Spinal cord (tissue), 10 donors: Measurements from ENCODE around the gene MED15. TPM values are rescaled to one million over a fixed set of nuclear protein-coding genes. Genes with fewer than 3 reads are reported as not detected.

Experiments used
- DNase-seq, 6 donors: peaks; one replicate each; pipeline versions ENCODE4 v3.0.0 to v3.0.0-alpha.2; 2013 to 2015; ENCODE audit warnings: low spot score in 6 of 6, low read depth in 4 of 6
- H3K27ac ChIP-seq: one replicate; pipeline ENCODE4 v1.5.1; 2013; ENCODE audit warnings: low read depth, low read length, control low read depth
- H3K27me3 ChIP-seq: one replicate; pipeline ENCODE4 v1.6.1; 2013; ENCODE audit warnings: low read length; ENCODE audit not compliant: control insufficient read depth, insufficient read depth
- H3K36me3 ChIP-seq: one replicate; pipeline ENCODE4 v1.6.1; 2013; ENCODE audit warnings: low read length; ENCODE audit not compliant: control insufficient read depth, insufficient read depth
- H3K4me1 ChIP-seq: one replicate; pipeline ENCODE4 v1.6.1; 2013; ENCODE audit warnings: low read length; ENCODE audit not compliant: control insufficient read depth, insufficient read depth
- H3K4me3 ChIP-seq: one replicate; pipeline ENCODE4 v1.5.1; 2013; ENCODE audit warnings: low read depth, low read length, control low read depth
- H3K9me3 ChIP-seq: one replicate; pipeline ENCODE4 v1.6.1; 2013; ENCODE audit warnings: low read length; ENCODE audit not compliant: control insufficient read depth, insufficient read depth
- WGBS: methylation state at CpG from one replicate; pipeline ENCODE4 v1.1.5; 2013; ENCODE audit warnings: missing lambda C conversion rate; ENCODE audit not compliant: insufficient coverage; 5-methylcytosine and 5-hydroxymethylcytosine counted together
- polyA plus RNA-seq, 2 donors: library from polyadenylated mRNA; unstranded; fragments of 120-200 nt; gene quantifications; one replicate each; pipeline ENCODE4 v1.2.1, GENCODE V29; 2013; ENCODE audit not compliant: insufficient read length in 2 of 2
- total RNA-seq, 2 donors: library from RNA; depleted of rRNA in 1 of 2; stranded (reverse); fragments of 120-200 nt in 1 of 2; fragments of >200 nt in 1 of 2; gene quantifications; one replicate each; pipeline versions ENCODE4 v1.2.3 to v1.2.4, GENCODE V29; 2013 to 2014
- donor health status: healthy.

MED15 gene
- total and polyA plus RNA-seq, 4 donors: 16.1 to 67.8 (median 36.4) TPM

GRCh38 chr22:20585639-20586402 lies 78.4 kb downstream of the MED15 start:
- H3K4me1 ChIP-seq: peaks cover 9% of the 10 kb centered on the region
- no peaks in the 10 kb centered on the region for H3K9me3 ChIP-seq
- H3K4me3 ChIP-seq: no peak overlapping the region
- no peak overlapping the region for H3K27ac ChIP-seq
- H3K36me3 ChIP-seq: peaks cover 76% of the 10 kb centered on the region
- WGBS: 87% methylated on average over 10 of the region's 12 CpGs
- H3K27me3 ChIP-seq: no peaks in the 10 kb centered on the region
- no peak for DNase-seq

GRCh38 chr22:20586403-20586745 lies 79.0 kb downstream of the MED15 start:
- no peak overlapping the region for H3K4me3 ChIP-seq
- WGBS: 91% methylated on average over 22 of the region's 22 CpGs
- no peak for DNase-seq
- H3K4me1 ChIP-seq: peaks cover 9% of the 10 kb centered on the region
- H3K27me3 ChIP-seq: no peaks in the 10 kb centered on the region
- H3K36me3 ChIP-seq: peaks cover 70% of the 10 kb centered on the region
- no peak overlapping the region for H3K27ac ChIP-seq
- H3K9me3 ChIP-seq: no peaks in the 10 kb centered on the region

GRCh38 chr22:20587206-20587958 lies 80.0 kb downstream of the MED15 start:
- Histone ChIP-seq H3K27ac (no peak overlapping the region), H3K36me3 (peaks cover 60% of the 10 kb centered on the region), H3K4me1 (peaks cover 14% of the 10 kb centered on the region), H3K27me3 (no peaks in the 10 kb centered on the region), H3K4me3 (no peak overlapping the region), H3K9me3 (no peaks in the 10 kb centered on the region)
- 94% methylated on average over 14 of the region's 17 CpGs for WGBS
- DNase-seq: no peak

GRCh38 chr22:20588092-20588842 lies 80.9 kb downstream of the MED15 start:
- DNase-seq: no peak
- Histone ChIP-seq H3K4me3 (no peak overlapping the region), H3K9me3 (no peaks in the 10 kb centered on the region), H3K4me1 (peaks cover 13% of the 10 kb centered on the region), H3K27me3 (no peaks in the 10 kb centered on the region), H3K27ac (no peak overlapping the region), H3K36me3 (peaks cover 51% of the 10 kb centered on the region)
- 80% methylated on average over 7 of the region's 7 CpGs for WGBS

GRCh38 chr22:20588843-20589581 lies 81.6 kb downstream of the MED15 start:
- H3K36me3 ChIP-seq: peaks cover 44% of the 10 kb centered on the region
- WGBS: 79% methylated on average over 13 of the region's 13 CpGs
- H3K27me3 ChIP-seq: no peaks in the 10 kb centered on the region
- H3K9me3 ChIP-seq: no peaks in the 10 kb centered on the region
- peaks cover 10% of the 10 kb centered on the region for H3K4me1 ChIP-seq
- DNase-seq: no peak
- no peak overlapping the region for H3K4me3 ChIP-seq
- H3K27ac ChIP-seq: no peak overlapping the region

GRCh38 chr22:20589614-20590476 lies 82.4 kb downstream of the MED15 start:
- Histone ChIP-seq H3K4me1 (peaks cover 10% of the 10 kb centered on the region), H3K36me3 (peaks cover 35% of the 10 kb centered on the region), H3K27me3 (no peaks in the 10 kb centered on the region), H3K9me3 (no peaks in the 10 kb centered on the region), H3K4me3 (no peak overlapping the region), H3K27ac (no peak overlapping the region)
- 86% methylated on average over 12 of the region's 15 CpGs for WGBS
- no peak for DNase-seq

GRCh38 chr22:20590477-20591294 lies 83.3 kb downstream of the MED15 start:
- no peaks in the 10 kb centered on the region for H3K27me3 ChIP-seq
- H3K36me3 ChIP-seq: peaks cover 27% of the 10 kb centered on the region
- H3K9me3 ChIP-seq: no peaks in the 10 kb centered on the region
- H3K4me3 ChIP-seq: no peak overlapping the region
- no peak for DNase-seq
- 92% methylated on average over 8 of the region's 9 CpGs for WGBS
- H3K4me1 ChIP-seq: peaks cover 6% of the 10 kb centered on the region
- H3K27ac ChIP-seq: no peak overlapping the region

- H3K4me1 ChIP-seq: peaks cover 6% of the 10 kb centered on the region
- peaks cover 21% of the 10 kb centered on the region for H3K36me3 ChIP-seq
- 92% methylated on average over 10 of the region's 10 CpGs for WGBS
- no peak for DNase-seq
- H3K9me3 ChIP-seq: no peaks in the 10 kb centered on the region
- no peak overlapping the region for H3K4me3 ChIP-seq
- no peak overlapping the region for H3K27ac ChIP-seq
- H3K27me3 ChIP-seq: no peaks in the 10 kb centered on the region
These were observed 83.9 kb downstream of the MED15 start for GRCh38 chr22:20591295-20591645.
